Kidney tubule cell (primary cell): ENCODE data around the gene RPL28.
A peak's percentile ranks its signal among the peaks of the same experiment; 100 is the strongest.

ENCODE experiments used
- DNase-seq: peaks from one replicate; pipeline ENCODE4 v3.0.0-alpha.2; 2018; ENCODE audit warnings: low spot score

Gene RPL28

DNA sequence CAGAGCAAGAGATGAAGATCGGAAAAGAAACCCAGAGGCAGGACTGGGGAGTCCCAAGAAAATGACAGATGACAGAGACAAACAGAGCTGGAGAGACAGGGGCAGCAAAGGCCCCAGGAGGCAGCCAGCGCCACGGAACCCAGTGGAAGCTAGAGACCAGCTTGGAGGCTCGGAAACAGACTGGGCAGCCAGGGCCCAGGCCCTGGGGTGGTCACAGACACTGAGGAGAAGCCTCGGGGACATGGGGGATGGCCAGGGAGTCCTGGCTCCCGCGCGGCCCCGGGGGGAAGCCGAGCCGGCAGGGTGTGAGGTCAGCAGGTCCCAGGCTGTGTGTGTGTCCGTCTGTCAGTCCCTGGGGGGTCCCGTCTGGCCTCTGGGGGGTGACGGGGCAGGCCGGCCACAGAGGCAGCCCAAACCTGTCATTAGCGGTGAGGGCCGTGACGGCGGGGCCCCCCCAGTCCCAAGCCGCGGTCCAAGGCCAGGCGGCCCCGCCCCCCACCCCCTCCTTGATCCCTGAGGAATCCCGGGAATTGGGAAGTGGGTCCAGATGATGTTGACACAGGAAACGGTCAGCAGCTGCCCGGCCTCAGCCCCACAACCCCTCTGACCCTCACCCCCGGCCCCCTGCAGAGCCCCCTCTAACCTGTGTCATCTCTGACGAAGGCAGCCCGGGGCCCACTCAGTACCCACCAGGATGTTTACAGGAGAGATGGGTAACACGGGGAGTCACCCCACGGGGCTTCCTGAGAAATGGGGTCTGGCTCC, 11.6 kb upstream of the RPL28 start:
- peak; percentile 85 for DNase-seq

DNA sequence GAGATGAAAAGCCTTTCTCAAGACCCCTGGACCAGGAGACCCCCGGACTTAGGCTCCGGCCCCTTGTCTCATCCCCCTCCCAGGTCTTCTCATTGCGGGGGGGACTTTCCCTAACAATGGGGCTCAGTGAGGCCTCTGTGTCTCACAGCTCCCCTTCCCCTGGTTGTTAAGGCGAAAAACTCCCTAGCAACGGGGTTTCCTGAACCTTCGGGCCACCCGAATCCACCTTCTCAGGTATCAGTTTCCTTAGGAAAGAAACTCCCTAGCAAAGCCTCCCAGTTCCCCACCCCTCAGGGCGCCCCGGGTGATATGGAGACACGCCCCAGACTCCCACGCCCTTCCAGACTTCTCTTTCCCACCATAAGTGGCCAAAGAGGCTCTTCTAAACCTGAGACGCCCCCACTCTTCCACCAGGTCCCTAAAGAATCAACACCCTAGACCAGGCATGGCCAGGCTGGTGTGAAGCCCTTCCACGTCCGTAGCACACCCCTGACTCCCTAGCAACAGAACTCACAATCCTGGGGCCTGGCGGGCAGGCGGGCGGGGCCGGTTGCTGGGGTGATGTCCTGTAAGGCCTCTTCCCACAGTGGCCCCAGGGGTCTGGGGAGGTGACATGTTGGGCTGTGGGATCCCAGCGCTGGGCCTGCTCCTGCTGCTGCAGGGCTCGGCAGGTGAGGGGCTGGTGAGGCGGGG, 9.3 kb upstream of the RPL28 start, which contains the start of gene TMEM190:
TSS of gene TMEM190 (plus strand) at position 586 of the 693 bp plus-strand sequence. CDS start at position 614, 28 bp downstream.
- DNase-seq, result no peak

DNA sequence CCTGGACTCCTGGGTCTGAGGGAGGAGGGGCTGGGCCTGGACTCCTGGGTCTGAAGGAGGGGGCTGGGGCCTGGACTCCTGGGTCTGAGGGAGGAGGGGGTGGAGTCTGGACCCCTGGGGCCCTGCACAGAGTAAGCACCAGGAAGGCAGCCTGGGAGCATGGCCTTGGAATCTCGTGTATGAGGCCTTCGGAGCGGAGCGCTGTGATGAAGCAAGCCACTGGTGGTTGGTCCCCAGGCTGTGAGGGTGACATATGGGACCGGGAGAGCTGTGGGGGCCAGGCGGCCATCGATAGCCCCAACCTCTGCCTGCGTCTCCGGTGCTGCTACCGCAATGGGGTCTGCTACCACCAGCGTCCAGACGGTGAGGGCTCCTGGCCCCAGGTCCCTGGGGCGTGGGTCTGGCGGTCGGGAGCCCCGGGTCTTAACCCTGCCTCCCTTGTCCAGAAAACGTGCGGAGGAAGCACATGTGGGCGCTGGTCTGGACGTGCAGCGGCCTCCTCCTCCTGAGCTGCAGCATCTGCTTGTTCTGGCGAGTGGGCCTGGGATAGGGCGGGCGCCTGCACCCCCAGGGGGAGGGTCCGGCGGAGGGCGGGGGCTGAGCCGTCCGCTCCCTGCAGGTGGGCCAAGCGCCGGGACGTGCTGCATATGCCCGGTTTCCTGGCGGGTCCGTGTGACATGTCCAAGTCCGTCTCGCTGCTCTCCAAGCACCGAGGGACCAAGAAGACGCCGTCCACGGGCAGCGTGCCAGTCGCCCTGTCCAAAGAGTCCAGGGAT, 8.2 kb upstream of the RPL28 start:
- DNase-seq, result no peak

DNA sequence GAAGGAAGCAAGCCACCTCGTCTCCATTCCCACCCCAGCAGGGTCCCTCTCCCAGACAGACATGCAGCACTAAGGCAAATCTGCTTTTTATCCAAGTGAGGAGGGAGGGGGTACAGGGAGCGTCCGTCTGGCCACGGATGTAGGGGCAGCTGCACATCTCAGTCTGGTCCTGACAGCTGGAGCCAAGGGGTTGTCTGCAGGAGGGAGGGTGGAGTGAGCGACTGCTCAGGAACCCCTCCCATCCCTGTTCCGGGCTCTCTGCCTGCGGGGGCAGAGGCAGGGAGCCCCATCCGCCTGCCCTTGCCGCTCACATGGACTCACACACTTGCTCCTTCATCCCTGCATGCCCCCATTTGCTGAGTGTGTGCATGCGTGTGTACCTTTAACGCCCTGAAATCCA, 6.6 kb upstream of the RPL28 start:
- no peak for DNase-seq

DNA sequence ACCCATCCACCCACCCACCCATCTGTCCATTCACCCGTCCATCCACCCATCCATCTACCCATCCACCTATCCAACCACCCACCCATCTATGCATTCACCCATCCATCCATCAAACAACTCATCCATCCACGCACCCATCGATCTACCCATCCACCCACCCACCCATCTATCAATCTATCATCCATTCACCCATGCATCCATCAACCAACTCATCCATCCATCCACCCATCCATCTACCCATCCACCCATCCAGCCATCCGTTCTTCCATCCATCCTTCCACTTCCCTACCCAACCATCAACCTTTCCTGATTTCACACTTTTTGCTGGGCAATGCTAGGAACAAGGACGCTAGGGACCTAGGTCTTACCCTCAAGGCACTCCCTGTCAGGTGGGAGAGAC, 3.7 kb upstream of the RPL28 start:
- no peak for DNase-seq

DNA sequence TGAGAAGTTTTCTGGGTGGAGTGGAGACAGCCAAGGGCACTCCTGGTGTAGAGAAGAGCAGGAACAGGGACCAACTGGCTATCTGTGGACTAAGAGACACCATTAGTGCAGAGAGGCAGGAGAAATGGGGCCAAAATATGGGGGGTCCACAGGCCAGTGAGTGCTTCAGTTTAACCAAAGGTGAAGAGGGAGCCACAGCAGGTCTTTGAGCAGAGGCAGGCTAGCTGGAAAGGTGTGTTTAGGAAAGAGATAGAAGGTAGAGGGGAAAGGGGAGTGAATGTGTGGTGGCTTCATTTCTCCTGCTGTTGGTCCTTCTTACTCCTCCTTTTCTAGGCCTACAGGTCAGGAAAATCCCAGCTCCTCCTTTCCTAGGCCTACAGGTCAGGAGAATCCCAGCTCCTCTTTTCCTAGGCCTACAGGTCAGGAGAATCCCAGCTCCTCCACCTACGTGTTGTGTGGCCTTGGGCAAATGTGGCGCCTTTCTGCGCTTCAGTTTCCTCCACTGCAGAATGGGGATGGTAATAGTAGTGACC, 3.1 kb upstream of the RPL28 start:
- no peak for DNase-seq

DNA sequence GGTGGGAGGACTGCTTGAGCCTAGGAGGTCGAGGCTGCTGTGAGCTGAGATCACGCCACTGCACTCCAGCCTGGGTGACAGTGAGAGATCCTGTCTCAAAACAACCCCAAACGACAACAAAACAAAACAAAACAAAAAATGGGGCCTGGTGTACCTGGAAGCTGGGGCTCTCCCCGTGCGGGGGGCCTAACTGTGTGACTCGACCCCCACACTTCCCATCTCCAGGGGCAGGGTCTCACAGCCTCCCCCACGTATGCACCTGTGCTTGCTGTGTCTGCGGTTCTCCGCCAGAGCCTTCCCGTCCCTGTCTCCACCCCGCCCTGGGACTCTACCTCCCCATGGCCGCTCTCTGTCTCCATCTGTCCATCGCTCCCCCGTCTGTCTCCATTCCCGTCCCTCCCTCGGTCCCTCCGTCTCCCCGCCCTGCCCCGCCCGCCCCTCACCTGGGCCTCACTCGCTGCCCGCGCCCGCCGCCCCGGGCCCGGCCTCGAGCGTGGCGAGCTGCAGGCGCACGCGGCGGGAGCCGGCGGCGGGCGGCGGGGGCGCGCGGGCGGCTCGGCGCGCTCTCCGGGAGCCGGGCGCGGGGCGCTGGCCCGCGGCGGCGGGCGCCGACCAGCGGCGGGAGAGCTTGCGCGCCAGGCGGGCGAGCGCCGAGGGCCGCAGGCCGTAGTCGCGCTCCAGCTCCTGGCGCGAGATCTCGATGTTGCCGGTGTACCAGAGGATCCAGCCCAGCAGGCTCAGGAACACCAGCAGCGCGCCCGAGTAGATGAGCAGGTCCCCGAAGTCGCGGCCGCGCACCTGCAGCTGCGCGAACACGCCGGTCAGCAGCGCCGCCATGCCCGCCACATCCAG, 2.2 kb upstream of the RPL28 start:
- DNase-seq, result peak; percentile 77

DNA sequence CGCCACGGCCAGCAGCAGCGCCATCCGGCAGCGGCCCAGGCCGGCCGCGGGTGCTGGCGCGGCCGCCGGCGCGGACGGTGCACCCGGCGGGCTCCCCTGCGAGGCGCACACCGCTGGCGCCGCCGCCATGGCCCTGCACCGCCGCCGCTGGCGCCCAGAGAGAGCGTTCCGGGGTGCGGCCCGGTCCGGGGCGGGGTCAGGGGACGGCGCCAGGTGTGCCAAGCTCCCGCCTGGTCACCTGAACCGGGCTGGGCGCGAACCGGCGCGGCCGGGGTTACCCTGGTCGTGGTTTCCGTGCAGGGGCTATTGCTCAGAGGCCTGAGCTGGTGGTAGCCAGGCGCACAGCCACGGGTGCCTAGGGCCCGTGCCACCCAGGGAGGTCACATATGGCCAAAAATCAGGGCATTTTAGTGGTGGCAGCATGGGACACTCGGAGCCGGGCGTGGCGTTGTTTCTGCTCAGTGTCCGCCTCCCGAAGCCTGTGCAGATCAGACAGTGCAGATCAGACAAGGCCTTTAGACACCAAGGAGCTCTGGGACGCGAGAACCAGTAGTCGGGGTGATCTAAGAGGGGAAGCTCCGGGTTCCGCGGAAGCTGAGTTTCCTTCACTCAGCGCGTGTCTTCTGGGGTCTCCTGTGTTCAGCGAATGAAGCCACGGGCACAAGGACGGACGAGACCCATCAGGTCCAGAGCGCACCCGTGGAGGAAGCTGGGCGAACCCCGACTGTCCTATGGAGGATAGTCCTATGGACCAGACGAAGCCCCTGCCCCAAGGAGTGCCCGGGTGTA, 1.4 kb upstream of the RPL28 start, which contains the start of gene TMEM238:
TSS of gene TMEM238 (minus strand) at position 162 of the 789 bp plus-strand sequence. CDS start at position 129, 33 bp downstream.
- DNase-seq, result peak; percentile 51

DNA sequence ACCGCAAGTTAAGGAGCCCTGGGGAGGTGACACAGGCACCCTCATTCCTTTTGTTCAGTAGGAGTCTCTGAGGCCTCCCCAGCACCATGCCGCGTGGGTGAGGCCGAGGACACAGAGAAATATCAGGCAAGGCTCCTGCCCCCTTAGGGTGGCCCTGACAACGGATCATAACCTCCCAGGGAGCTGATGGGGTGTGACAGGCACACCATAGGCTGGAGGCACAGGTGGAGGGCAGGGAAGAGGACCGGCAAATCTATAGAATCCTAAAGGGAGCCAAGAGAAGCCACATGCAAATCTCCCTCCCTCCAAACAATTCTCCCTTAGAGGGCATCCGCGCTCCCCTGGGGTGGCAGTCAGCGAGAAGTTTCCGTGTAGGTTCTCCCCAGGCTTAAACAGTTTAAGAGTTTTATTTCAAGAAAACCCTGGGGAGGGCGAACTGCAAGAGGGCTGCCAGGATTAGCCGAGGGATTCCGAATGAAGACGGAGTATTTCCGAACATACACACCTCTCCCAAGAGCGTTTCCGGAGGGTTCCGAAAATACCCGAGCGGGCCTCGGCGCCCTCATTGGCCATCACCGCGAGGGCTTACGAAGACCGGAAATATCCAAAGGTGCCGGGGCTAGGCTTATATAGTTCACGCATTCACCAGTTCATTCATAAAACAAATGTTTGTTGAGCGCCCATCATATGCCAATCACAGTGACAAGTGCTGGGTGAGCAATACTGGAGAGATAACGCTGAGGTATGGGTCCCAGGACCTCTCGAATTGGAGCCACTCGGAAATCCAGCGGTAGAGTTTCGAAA, 610 bp upstream of the RPL28 start:
- DNase-seq, result peak; percentile 96

DNA sequence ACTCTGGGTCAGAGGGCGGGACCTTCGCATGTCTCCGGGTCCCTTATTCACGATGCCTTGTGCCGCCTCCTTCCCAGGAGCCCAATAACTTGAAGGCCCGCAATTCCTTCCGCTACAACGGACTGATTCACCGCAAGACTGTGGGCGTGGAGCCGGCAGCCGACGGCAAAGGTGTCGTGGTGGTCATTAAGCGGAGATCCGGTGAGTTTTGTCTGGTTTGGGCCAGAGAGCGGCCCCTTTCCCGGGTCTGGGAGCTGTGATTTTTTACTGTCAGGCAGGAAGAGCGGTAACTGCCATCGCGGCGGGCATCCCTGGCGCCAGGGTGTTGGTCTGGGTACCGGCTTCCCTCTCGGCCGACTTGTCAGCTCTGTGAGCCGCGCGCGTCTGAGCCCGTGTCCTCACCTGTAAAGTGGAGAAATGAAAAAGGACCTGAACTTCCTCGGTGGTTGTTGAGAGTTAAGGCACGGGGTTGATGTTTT, 800 bp downstream of the RPL28 start:
- DNase-seq, result peak; percentile 69

DNA sequence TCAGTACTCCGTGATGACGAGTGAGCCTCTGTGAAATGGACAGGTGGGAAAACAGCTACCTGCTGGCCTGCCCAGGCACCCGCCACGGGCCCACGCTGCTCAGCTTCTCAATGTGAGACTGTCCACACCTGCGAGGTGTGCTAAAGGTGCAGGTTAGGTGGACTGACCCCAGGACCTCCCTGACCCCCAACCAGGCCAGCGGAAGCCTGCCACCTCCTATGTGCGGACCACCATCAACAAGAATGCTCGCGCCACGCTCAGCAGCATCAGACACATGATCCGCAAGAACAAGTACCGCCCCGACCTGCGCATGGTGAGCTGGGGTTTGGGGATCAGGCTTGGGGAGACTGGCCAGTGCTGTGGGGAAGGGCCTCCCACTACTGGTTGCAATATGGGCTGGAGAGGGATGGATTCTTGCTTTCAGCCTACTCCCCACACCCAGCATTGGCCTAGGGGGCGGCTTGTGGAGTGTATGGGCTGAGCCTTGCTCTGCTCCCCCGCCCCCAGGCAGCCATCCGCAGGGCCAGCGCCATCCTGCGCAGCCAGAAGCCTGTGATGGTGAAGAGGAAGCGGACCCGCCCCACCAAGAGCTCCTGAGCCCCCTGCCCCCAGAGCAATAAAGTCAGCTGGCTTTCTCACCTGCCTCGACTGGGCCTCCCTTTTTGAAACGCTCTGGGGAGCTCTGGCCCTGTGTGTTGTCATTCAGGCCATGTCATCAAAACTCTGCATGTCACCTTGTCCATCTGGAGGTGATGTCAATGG, 2.2 kb downstream of the RPL28 start:
- DNase-seq, result no peak

DNA sequence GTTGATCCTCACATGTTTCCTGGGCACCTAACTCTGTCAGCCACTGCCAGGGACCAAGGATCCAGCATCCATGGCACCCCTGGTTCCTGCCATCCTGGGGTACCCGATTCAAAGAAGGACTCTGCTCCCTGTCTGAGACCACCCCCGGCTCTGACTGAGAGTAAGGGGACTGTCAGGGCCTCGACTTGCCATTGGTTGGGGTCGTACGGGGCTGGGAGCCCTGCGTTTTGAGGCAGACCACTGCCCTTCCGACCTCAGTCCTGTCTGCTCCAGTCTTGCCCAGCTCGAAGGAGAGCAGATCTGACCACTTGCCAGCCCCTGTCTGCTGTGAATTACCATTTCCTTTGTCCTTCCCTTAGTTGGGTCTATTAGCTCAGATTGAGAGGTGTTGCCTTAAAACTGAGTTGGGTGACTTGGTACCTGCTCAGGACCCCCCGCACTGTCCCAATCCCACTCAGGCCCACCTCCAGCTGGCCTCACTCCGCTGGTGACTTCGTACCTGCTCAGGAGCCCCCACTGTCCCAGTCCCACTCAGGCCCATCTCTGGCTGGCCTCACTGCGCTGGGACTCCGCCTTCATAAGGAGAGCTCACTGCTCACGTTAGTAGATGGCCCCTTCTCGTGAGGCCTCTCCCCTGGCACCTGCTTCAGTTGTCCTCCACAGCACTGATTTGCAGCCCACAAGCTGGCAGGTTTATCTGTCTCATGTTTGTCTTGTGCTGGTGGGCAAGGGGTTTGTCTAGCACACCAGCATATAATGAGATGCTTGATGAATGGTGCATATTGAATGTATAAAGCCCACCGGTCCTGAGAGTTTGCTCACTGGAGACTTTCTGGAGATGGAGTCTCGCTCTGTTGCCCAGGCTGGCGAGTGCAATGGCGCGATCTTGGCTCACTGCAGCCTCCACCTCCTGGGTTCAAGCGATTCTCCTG, 3.9 kb downstream of the RPL28 start:
- peak; percentile 1 for DNase-seq

DNA sequence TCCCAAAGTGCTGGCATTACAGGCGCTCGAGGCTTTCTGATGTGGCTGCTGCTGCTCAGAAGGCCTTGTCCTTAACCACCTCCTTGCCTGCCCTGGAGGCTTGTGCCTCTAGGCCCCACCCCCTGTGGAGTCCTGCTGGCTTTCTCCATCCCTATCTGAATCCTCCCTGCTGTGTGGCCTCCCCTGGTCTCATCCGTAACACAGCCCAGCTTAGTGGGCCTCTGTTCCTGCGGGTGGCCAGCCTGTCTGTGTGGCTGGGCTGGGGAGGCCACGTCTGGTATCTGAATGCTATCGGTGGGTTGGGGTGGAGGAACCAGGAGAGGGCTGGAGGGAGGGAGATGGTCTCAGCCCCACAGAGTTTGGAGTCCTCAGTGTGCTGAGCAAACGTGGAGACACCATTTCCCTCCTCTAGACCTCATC, 4.7 kb downstream of the RPL28 start:
- DNase-seq, result no peak

DNA sequence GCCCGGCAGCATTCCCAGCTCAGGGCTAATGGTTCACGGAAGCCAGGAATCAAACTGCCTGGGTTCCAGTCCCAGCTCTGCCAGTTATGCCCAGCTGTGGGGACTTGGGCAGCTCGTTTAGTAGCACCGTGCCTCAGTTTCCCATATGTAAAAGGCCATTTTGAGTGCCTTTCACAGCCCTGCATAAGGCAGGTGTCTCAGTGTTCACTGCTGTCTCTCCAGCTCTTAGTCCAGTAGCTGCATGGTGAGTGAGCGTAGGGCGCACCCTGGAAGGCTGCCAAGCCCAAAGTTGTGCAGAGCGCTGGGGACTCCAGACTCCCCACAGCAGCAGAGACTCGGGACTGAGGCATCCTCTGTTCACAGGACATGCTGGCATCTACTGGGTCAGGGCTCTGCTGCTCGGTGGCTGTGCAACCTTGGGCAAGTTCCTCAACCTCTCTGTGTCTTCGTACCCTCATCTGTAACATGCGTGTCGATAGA, 5.5 kb downstream of the RPL28 start:
- DNase-seq, result no peak

DNA sequence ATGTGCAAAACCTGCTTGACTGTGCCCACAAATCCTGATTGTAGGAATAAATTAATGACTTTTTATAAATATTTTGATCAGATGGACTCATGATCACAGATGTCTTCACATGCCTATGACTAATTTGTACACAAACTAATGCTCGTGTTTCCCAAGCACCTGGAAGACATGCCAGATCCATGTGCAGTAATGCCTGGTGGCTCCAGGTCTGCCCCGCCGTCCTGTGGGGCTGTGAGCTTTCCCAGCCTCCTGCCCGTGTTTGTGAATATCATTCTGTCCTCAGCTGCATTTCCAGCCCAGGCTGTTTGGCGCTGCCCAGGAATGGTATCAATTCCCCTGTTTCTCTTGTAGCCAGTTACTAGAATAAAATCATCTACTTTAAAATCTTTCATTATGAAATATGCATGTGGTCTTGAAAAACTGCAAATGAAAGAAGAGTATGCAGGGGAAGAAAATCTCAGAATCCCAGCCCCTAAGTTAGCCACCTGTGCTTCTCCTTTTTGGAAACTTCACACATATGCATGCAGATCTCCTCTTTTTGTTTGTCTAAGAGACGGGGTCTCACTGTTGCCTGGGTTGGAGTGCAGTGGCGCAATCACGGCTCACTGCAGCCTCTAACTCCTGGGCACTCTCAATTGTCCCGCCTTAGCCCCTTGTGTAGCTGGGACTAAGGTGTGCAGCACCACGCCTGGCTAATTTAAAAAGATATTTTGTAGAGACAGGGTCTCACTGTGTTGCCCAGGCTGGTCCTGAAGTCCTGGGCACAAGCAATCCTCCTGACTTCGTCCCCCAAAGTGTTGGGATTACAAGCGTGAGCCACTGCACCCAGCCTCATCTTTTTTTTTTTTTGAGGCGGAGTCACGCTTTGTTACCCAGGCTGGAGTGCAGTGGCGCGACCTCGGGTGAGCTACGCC, 6.2 kb downstream of the RPL28 start:
- DNase-seq, result no peak
